GM21381 (cell line): ENCODE results near the gene GCSH.
A peak's percentile ranks its signal among the peaks of the same experiment; 100 is the strongest.

Experiments
- ATAC-seq: cut with Tn5 transposase; IDR thresholded peaks from one replicate; pipeline ENCODE4 v1.9.1; 2021; ENCODE audit warnings: mild to moderate bottlenecking, moderate library complexity; ENCODE audit not compliant: unreplicated experiment

Gene GCSH

DNA sequence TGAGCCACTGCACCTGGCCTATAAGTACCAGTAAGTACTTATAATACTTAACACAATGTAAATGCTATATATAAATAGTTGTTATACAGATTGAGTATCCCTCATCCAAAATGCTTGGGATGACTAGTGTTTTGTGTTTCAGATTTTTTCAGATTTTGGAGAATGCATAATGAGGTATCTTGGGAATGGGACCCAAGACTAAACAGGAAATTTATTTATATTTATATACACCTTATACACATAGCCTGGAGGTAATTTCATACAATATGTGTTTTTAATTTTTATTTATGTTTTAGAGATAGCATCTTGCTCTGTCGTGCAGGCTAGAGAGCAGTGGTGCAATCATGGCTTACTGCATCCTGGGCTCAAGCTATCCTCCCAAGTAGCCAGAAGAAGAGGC lies 9.8 kb upstream of the GCSH start:
- ATAC-seq, result no peak

DNA sequence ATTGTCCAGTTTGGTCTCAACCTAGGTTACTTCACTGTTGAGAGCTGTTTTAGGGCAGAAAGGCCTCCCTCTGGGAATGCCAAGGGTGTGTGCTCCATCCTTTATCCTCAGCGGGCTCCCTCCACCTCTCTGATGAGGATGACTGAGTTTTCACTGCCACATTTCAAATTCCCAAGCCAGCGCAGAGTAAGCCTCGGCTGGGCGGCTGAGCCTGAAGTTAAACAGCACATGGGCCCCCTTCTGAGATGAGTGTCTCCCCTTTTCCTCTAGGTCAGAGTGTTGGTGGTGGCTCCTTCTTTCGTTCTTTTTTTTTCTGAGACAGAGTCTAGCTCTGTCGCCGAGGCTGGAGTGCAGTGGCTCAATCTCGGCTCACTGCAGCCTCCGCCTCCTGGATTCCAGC lies 5.5 kb upstream of the GCSH start:
- ATAC-seq, result no peak

DNA sequence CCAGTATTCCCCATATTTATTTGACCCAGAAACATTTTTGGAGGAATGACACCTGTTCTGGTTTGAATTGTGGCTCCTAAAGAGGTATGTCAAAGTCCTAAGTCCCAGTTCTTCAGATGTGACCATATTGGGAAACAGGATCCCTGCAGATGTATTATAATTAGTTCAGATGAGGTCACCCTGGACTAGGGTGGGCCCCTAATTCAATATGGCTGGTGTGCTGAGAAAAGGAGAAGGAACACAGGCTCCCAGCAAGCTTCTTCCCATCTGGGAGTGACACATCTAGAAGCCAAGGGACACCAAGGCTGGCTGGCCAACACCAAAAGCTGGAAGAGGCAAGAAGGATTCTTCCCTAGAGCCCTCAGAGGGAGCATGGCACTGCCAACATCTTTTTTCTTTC lies 3.8 kb upstream of the GCSH start:
- ATAC-seq, result no peak

DNA sequence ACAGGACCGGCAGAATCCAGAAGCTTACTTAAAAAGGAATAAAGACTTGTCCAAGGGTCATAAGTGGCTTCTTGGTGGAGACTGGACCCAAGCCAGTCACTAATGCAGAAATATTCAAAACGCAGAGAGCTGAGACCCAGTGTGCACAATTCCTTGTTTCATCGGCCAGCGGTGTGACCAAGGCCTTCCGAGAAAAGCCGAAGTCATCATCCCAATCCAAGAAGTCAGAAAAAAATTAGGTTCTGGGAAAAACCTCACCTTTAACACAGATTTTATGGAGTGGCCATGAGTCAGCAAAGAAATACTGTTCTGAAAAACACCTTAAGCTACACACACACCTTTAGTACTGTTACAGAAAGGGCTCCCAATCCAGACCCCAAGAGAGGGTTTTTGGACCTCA lies 1.0 kb upstream of the GCSH start:
- no peak for ATAC-seq

DNA sequence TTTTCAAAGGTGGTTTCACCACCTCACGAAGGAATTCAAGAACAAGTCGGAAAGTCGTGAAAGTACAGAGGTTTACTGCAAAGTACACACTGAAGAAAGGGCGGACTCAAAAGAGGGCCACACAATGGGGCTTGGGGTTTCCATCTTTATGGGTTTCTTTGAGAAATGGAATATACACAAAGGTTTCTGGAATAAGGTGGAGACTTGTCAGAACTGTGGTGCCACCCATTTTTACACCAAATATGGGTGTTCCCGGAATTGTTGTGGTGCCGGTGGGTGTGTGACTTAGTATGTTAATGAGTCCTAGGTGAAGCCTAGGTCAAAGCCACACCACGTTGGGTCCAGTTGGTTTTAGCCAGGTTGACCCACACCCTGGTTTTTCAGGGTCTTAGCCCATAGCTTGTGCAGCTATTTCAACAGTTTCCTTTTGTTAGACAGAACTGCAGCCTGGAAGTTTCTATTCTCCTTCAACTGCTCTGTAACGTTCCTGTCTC lies 567 bp upstream of the GCSH start:
- no peak for ATAC-seq

DNA sequence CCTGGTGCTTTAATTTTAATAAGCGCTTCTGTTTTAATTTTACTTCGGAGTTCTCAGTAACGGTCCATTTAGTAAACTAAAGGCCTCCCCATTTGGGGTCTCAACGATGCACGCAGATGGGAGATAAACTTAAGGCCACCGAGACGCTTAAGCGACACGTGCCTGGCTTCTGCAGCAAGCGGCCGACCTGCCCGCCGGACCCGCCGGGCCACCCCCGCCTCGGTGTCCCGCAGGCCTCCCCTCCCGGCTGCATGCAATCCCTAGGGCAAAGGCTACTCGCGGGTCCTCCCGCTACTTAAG lies 592 bp downstream of the GCSH start:
- ATAC-seq, result no peak

DNA sequence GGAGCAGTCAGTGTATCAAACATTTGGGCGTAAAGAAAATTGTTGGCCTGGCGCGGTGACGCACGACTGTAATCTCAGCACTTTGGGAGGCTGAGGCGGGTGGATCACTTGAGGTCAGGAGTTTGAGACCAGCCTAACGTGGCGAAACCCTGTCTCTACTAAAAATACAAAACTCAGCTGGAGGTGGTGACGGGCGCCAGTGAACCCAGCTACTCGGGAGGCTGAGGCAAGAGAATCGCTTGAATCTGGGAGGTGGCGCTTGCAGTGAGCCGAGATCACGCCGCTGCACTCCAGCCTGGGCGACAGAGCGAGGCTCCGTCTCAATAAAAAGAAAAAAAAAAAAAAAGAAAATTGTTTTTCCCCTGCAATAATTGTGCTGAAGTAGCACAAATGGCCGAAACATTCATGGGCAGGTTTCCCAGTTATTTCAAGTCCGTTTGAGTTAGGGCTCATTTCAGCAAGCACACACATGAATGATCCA lies 1.4 kb downstream of the GCSH start:
- ATAC-seq, result no peak

DNA sequence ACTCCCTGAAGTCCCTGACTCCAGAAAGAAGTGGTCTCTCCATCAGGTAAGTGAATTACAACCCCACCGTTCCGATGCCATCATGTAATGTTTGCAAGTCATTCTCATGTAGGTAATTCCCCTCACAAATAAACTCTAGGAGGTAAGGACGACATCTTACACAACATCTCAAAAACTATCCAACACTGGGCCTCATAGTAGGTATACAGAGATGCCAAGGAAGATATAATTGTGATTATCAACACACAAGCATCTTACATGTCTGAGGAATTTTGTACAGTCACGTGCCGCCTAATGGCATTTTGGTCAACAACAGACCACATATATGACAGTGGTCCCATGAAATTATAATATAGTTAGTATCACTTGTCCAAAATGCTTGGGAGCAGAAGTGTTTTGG lies 7.4 kb downstream of the GCSH start:
- ATAC-seq, result no peak

DNA sequence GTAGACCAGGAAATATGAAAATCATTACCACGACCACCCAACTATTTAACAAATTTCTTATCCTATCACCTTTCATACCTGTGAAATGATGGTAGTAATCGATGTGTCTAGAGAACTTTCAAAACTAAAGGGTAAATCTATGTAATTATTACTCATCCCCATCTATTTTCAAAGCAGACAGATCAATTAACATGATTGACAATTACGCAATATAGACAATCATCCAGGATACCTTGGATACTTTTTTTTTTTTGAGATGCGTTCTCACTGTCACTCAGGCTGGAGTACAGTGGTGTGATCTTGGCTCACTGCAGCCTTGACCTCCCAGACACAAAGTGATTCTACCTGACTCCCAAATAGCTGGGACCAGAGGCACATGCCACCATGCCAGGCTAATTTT lies 15.2 kb downstream of the GCSH start:
- no peak for ATAC-seq

DNA sequence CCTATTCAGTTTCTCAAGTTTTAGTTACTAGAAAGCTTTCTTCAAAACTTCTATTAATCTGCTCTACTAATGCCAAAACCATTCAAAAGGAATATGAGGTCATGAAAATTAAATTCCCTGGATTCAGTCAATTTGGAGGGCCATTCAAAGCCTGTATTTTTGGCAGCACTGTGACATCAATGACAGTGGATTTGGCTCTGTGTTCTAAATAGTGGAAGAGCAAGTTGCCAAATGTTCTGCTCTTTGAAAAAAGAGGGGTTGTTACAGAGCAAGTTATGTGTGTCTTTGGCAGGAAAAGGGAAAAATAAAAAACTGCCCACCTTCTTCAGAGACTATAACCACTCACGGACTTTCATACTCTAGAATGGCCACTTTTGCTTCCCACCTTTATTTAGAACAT lies 16.0 kb downstream of the GCSH start:
- no peak for ATAC-seq

DNA sequence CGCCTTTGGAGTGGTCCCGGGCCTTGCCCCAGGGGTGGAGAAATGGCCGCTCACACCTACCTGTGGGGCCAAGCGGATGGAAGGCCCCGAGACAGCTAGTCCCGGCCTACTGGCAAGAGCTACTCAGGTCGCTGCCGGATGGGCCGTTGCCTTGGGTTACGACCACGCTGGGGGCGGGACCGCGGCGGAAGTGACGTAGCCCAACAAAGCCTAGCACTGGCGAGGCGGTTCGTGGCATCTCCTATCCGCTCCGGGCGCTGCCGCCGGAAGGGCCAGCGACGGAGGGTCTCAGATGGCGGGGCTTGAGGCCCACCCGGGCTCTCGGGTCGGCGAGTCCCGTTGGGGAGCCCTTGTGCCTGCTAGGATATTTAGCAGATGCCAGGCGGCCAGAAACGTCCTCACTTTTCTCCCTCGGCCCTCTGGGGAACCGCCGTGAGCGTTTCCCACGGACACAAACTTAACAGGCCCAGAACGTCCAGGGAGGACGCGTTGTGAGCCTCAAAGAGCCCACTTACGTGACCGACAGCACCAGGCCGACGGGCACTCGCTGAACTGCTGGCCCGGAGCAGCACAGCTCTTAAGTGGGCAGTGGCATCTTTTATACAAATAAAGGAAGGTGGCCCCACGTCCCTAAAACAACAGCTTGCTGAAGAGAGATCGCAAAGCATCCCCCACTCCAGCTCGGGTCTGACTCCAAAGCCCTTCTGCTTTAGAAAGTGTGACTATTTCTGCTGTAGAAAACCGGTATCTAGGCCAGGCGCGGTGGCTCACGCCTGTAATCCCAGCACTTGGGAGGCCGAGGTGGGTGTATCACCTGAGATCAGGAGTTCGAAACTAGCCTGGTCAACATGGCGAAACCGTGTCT lies 18.9 kb downstream of the GCSH start, which contains the start of gene C16orf46:
C16orf46 (minus strand) TSS at position 163 of the 865 bp plus-strand sequence. CDS start 13,283 bp downstream, outside the sequence.
- peak; percentile 96 for ATAC-seq

DNA sequence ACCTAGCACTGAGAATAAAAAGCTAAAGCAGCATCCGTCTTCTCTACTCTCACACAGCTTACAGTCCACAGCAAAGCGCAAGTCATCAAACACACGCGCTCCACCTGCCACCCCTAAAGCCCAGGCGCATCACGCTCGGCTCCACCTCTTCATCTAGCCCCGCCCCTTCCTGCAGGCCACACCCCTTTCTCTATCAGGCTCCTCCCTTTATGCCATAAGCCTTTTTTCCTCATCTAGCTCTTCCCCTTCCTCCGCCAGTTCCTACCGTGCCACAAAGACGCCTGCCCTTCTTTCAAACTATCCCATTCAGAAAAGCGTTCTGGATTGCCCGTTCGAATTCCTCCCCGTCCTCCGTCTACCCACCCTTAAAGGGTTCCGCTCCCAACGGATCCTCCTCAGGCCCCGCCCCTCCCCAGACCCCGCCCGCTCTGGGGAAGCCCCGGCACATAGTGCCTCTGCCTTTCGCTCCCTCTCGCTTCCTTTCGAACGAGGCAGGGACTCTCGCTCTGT lies 19.6 kb downstream of the GCSH start:
- ATAC-seq, result peak; percentile 82

DNA sequence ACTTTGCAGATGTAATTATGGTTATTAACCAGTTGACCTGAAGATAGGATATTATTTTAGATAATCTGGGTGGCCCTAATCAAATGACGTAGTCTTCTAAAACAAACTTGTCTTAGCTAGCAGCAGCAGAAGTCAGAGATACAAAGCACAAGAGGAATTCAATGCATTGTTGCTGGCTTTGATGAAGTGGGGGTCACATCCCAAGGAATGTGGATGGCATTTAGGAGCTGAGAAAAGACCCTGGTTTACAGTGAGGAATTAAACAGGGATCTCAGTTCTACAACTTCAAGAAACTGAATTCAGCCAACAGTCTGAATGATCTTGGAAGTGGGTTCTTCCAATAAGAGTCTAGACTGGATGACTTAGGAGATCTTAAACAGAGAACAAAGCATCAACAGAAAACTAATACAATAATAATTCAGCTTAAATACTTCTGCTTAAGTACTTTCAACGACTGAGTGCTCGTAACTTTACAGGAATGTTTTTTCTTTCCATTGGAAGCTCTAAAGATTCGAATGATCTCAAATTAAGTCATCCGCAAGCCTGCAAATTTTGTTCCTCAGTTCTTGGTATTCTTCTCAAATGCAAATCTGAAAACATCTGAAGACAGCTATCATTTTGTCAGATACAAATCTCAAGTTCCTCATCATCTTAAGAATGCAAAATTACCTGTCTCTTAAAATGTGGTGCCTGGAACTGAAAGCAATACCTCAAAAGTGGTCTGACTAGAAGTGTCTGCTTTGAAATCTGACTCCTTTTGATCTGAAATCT lies 22.4 kb downstream of the GCSH start:
- no peak for ATAC-seq

DNA sequence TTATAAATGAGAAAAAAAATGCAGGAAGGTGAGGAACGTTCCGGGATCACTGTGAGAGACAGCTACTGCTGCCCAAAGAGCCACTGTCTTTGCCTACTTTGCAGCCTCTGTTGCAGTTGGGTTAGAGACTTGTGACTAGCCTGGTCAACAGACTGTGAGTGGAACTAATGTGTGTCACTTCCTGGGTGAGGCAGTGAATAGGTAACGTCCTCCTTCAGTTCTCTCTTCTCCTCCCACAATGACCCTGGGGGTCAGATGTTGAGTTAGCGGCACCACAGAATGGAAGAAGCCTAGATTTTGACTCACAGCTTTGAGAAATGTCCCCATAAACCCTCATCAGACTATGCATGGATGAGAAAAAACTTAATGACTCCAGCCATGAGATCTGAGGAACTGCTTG lies 24.4 kb downstream of the GCSH start:
- ATAC-seq, result no peak

DNA sequence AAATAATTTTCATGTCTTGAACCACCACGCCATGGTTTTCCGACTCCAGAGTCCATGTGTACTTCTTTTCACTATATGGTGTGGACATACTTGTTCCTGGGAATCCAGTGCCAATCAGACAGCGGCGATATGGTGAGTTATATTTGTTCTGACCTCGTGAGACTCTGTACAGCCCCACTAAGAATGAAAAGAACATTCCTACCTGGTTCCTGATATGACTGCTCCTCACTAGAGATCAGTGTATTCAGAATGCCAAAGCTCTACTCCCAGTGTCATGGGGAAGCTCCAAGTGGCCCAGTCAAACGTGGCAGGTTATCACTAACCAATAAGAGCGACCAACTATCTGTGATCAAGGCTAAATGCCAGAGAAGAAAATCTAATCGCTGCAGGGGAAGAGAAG lies 25.2 kb downstream of the GCSH start:
- no peak for ATAC-seq

DNA sequence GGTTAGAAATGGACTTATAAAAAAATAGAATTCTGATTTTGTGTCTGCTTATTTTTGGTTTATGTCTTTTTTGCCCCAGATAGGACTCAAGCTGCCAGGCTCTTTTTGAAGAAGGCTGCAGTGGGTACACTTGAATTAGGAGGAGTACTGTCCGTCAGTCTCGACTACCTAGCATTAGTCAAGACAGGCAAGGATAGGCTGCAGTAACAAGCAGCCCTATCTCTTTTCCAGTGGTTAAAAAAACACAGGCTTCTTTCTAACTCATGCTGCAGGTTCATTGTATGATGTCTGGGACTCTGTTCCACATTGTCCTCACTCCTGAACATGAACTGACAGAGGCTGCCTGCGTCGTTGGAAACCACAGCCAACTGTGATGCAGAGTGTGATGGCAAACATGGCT lies 27.1 kb downstream of the GCSH start:
- ATAC-seq, result no peak

DNA sequence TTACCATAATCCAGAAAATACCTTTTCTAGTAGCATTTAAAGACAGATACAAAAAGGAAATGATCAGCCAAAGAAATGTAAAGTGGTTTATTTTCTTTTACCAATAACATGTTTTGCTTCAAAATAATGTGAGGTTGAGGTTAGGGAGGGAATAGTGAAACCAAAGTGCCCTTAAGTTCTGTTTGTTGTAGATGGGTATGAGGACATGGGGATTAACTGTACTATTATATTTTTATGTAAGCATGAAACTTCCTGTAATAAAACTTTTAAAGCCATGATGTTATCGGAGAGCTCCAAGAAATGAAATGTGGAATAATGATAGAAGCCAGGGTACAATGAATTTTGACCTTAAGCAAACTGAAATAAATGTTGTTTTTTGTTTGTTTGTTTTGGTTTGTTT lies 29.0 kb downstream of the GCSH start:
- ATAC-seq, result no peak

DNA sequence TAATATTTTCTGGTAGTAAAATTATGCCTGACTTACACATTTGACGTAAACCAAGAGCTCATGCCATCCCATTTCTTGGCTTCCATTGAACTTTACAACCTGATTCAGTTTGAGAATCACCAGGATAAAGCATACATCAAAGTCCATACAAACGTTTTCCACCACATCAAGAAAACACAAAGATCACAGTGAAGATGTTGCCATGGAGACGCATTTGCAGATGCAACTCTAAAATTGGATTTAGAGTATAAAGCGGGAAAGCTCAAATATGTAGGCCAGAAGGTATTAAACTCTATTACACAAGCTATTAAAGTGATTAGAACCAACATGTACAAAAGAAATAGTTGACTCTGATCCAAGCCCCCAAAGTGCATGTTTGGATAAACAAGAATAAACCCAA lies 29.5 kb downstream of the GCSH start:
- ATAC-seq, result no peak

DNA sequence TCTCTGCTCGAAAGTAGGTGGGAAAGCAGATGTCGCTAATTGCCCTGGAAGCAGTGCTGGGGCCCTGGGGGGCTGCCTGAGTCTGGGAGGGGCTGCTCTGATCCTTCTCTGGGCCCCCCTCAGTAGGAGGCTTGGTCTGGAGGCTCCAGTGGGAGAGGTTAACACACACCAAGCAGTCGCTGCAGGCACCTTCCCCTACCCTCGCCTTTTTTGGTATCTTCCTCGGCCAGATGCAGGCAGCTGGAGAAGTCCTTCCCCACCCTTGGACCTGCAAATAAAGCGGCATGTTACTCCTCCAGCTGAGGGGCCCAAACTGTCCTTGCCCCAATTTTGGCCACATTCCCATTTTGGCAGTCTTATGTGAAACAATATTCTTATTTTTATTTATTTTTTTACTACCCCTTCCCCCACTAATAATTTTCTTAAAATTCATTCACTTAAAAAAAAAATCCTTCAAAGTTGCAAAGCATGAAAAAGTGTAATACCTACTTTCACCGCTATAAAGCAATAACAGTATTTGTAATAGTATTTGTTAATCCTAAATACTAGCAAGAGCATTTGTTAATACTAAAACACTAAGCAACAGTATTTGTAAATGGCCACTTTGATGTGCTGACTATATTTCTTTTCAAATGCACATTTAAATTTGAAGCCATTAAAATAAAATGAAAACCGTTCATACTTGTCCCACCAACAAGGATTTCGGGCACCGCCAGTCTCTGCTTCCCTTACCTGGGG lies 34.2 kb downstream of the GCSH start:
- ATAC-seq, result no peak

DNA sequence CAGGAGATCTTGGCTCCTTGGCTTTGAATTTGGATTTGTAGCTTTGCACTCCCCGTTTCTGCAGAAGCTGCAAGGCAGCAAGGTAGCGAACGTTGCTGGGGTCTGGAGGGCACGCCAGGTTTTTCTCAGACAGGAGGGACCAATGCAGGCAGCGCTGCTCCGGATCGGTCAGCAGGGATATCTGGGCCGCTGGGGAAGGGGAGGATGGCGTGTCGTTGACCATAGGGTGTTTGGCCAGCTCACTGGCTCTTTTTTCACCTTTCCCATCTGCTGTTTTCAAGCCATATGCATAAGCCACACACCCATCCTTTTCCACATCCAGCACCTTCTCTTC lies 34.9 kb downstream of the GCSH start:
- no peak for ATAC-seq

DNA sequence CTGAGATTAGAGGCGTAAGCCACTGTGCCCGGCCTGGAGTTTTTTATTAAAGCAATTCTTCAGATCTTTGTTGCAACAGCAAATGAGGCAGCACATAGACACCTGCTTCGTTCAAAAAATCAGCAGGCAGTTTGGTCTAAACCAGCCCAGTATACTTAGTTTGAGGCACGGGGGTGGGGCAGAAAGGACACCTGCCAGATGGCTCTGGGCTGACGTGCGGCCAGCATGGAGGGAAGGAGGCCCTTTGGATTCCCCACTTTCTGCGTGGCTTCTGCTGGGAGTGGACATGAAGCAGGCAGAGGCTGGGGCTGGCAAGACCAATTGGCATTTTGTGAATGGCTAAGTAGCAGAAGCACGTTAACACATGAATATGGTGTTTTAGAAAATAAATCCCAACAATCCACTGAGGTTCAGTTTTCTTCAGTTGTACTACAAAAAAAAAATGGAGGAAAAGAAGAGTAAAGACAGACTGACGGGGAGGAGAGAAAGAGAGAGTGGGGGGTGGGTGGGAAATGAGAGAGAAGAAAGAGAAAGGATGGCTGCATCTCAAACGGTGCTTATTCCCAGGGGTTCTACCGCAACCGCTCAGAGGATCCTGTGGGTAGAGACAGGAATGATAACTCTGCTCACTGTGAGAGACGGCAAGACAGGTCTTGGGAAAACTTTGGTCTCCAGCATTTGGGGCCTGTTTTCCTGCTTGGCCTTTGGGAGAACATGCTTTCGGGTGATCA lies 35.5 kb downstream of the GCSH start:
- no peak for ATAC-seq
